Activated naive CD4-positive, alpha-beta T cell treated with anti-CD3 and anti-CD28 coated beads, Interleukin-2, amount 50 U/mL, for 24 hours (primary cell): ENCODE measurements around the gene RBM47.
"Not testable (repeated sequence)": the region's sequence is repeated elsewhere in the genome, so short reads cannot be mapped to it uniquely, and the experiment has no call there.

Experiments
- H3K27ac Mint-ChIP-seq: one replicate; pipeline ENCODE4 v1.8.0; 2021; ENCODE audit warnings: mild to moderate bottlenecking, mixed read lengths
- H3K27me3 Mint-ChIP-seq: one replicate; pipeline ENCODE4 v1.8.0; 2021; ENCODE audit warnings: mixed read lengths
- H3K36me3 Mint-ChIP-seq: one replicate; pipeline ENCODE4 v1.8.0; 2021; ENCODE audit warnings: mixed read lengths
- H3K4me1 Mint-ChIP-seq: one replicate; pipeline ENCODE4 v1.8.0; 2021; ENCODE audit warnings: mixed read lengths
- H3K4me3 Mint-ChIP-seq: one replicate; pipeline ENCODE4 v1.8.0; 2021; ENCODE audit warnings: mild to moderate bottlenecking, mixed read lengths
- H3K9me3 Mint-ChIP-seq: one replicate; pipeline ENCODE4 v1.8.0; 2021; ENCODE audit warnings: mixed read lengths

Gene RBM47

DNA sequence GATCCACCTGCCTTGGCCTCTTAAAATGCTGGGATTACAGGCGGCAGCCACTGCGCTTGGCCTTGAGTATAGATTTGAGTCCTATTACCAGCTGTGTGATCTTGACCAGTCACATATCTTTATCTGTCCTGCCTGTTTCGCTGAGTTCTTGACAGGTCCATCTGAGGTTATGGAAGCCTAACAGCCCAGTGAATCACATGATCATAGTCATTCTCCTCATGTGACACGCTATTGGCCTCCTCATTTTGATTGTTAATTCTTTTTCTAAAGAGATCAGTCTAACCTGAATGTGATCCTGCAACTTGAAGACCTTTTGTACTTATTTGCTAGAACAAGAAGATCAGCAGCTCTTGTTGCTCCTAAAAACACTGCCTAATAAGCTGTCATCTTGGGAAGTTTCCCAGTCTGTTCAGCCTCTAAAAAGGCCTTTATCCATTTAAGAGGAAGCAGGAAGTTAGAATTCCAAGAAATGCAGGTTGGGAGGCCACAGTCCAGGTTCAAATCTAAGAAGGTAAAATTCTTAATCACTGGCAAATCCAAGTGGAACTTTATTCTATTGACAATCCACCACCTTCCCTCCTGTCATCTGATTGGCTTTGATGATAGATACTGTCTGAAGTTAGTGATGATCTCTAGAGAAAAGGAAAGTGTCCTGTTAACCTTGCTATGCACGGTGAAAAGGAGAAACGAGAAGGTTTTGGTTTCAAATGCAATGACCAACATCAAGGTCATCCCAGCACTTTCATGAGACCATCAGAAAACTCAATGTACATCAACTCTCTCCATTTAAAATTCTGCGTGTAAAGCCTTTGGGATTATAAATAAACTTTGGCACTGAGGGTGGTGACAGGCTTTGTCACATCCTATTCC lies 207.6 kb downstream of the RBM47 start:
- Mint-ChIP-seq H3K27ac (no peak overlapping the region), H3K9me3 (peaks cover 6% of the 10 kb centered on the region)

GRCh38 chr4:40419231-40419912 lies 210.3 kb downstream of the RBM47 start:
- Mint-ChIP-seq H3K36me3 (peaks cover 1% of the 10 kb centered on the region), H3K9me3 (peaks cover 6% of the 10 kb centered on the region)

More for the DNA sequence above, 207.6 kb downstream of the RBM47 start:
- Mint-ChIP-seq H3K36me3 (peaks cover 1% of the 10 kb centered on the region), H3K4me1 (peaks cover 2% of the 10 kb centered on the region), H3K4me3 (no peak overlapping the region), H3K27me3 (no peaks in the 10 kb centered on the region)

DNA sequence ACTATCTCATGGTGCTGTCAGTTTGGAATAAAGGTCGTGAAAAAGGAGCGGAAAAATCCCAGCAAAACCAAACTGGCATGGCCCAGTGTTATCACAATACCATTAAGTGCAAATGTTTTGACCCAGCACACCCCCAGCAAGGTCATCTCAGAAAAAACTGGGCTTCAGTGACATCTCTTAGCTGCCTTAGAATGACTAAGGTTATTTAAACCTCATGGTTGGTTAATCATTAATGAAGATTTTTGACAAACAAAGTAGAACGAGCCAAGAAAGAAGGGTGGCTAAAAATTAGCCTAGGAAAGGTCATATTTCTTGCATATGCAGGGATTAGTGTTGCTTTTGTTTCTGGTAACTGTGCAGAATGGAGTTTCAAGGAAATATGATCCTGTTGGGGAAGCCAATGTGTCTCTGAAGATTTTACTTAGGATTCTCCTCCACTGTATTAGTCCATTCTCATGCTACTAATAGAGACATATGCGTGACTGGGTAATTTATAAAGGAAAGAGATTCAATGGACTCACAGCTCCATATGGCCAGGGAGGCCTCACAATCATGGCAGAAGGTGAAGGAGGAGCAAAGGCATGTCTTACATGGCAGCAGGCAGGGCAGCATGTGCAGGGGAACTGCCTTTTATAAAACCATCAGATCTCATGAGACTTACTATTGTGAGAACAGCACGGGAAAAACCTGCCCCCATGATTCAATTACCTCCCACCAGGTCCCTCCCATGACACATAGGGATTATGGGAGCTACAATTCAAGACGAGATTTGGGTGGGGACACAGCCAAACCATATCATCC lies 211.0 kb downstream of the RBM47 start:
- no peak overlapping the region for H3K4me3 Mint-ChIP-seq
- peaks cover 6% of the 10 kb centered on the region for H3K9me3 Mint-ChIP-seq

More at GRCh38 chr4:40419231-40419912, 210.3 kb downstream of the RBM47 start:
- Mint-ChIP-seq H3K27me3 (no peaks in the 10 kb centered on the region), H3K4me3 (no peak overlapping the region), H3K4me1 (no peaks in the 10 kb centered on the region), H3K27ac (no peak overlapping the region)

DNA sequence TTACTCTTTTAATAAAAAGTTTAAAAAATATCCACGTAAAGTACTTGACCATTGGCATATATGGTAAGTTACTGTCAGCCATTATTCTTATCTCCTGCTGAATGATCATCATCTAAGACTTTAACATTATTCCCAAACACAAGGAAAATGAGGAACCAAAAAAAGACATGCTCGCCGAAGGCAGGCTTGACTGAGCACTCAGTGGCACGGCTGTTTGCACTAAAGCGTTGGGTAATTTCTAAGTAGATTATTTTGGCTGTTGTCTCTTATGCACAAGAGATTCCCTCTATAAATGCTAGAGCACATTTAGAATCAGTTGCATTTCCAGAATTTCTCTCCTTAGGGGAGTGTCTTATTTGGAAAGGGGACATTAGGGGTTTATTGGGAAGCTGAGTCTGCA lies 211.7 kb downstream of the RBM47 start:
- Mint-ChIP-seq H3K9me3 (peaks cover 6% of the 10 kb centered on the region), H3K36me3 (no peaks in the 10 kb centered on the region), H3K27me3 (no peaks in the 10 kb centered on the region), H3K27ac (no peak overlapping the region), H3K4me3 (no peak overlapping the region), H3K4me1 (no peaks in the 10 kb centered on the region)

More for the DNA sequence above, 211.0 kb downstream of the RBM47 start:
- H3K36me3 Mint-ChIP-seq = peaks cover 1% of the 10 kb centered on the region
- no peak overlapping the region for H3K27ac Mint-ChIP-seq
- H3K27me3 Mint-ChIP-seq = no peaks in the 10 kb centered on the region
- no peaks in the 10 kb centered on the region for H3K4me1 Mint-ChIP-seq

DNA sequence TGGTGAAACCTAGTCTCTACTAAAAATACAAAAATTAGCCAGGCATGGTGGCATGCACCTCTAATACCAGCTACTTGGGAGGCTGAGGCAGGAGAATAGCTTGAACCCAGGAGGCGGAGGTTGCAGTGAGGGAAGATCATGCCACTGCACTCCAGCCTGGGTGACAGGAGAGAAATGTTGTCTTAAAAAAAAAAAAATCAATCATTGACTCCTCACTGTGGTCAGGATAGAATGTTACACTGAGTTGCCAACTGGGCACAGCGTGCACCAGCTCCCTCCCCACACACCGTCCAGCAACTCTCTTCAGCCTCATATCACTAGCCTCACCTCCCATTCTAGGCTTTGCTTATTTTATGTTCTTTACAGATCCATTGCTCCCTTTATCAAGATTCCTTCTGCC lies 215.0 kb downstream of the RBM47 start:
- Mint-ChIP-seq H3K27ac (no peak overlapping the region), H3K27me3 (no peaks in the 10 kb centered on the region), H3K4me1 (no peaks in the 10 kb centered on the region), H3K36me3 (no peaks in the 10 kb centered on the region), H3K4me3 (no peak overlapping the region), H3K9me3 (peaks cover 6% of the 10 kb centered on the region)

- H3K36me3 Mint-ChIP-seq = no peaks in the 10 kb centered on the region
- H3K9me3 Mint-ChIP-seq = peaks cover 5% of the 10 kb centered on the region
- no peaks in the 10 kb centered on the region for H3K4me1 Mint-ChIP-seq
- no peak overlapping the region for H3K27ac Mint-ChIP-seq
- no peaks in the 10 kb centered on the region for H3K27me3 Mint-ChIP-seq
- H3K4me3 Mint-ChIP-seq = no peak overlapping the region
Observed at GRCh38 chr4:40412866-40413795, 216.5 kb downstream of the RBM47 start.

GRCh38 chr4:40412388-40412787 lies 217.3 kb downstream of the RBM47 start:
- H3K4me3 Mint-ChIP-seq = no peak overlapping the region
- peaks cover 2% of the 10 kb centered on the region for H3K36me3 Mint-ChIP-seq
- no peak overlapping the region for H3K27ac Mint-ChIP-seq
- no peaks in the 10 kb centered on the region for H3K4me1 Mint-ChIP-seq
- H3K9me3 Mint-ChIP-seq = peaks cover 6% of the 10 kb centered on the region
- no peaks in the 10 kb centered on the region for H3K27me3 Mint-ChIP-seq

GRCh38 chr4:40409835-40410234 lies 219.8 kb downstream of the RBM47 start:
- peaks cover 3% of the 10 kb centered on the region for H3K36me3 Mint-ChIP-seq
- H3K27ac Mint-ChIP-seq = no peak overlapping the region
- no peaks in the 10 kb centered on the region for H3K27me3 Mint-ChIP-seq
- no peak overlapping the region for H3K4me3 Mint-ChIP-seq
- H3K9me3 Mint-ChIP-seq = peaks cover 9% of the 10 kb centered on the region
- no peaks in the 10 kb centered on the region for H3K4me1 Mint-ChIP-seq

DNA sequence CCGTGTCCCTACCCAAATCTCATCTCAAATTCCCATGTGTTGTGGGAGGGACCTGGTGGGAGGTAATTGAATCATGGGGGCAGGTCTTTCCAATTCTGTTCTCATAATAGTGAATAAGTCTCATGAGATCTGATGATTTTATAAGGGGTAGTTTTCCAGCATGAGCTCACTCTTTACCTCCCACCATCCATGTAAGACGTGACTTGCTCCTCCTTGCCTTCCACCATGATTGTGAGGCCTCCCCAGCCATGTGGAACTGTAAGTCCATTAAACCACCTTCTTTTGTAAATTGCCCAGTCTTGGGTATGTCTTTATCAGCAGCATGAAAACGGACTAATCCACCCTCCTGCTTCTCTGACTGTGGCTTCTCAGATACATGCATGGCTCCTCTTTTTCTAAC lies 222.2 kb downstream of the RBM47 start:
- H3K27ac Mint-ChIP-seq, H3K36me3 Mint-ChIP-seq, H3K4me1 Mint-ChIP-seq, H3K4me3 Mint-ChIP-seq, H3K9me3 Mint-ChIP-seq, H3K27me3 Mint-ChIP-seq: not testable (repeated sequence)

DNA sequence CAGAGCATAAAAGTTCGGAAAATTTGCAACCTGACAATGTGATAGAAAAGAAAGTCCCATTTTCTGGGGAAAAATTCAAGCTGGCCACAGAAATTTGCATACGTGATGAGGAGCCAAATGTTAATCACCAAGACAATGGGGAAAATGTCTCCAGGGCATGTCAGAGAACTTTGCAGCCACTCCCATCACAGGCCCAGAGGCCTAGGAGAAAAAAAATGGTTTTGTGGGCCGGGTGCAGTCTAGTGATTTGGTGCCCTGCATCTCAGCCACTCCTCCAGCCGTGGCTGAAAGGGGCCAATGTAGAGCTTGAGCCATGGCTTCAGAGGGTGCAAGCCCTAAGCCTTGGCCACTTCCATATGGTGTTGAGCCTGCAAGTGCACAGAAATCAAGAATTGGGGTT lies 223.3 kb downstream of the RBM47 start:
- no peak overlapping the region for H3K4me3 Mint-ChIP-seq
- H3K36me3 Mint-ChIP-seq = peaks cover 3% of the 10 kb centered on the region
- H3K4me1 Mint-ChIP-seq = no peaks in the 10 kb centered on the region
- no peak overlapping the region for H3K27ac Mint-ChIP-seq
- no peaks in the 10 kb centered on the region for H3K27me3 Mint-ChIP-seq
- peaks cover 9% of the 10 kb centered on the region for H3K9me3 Mint-ChIP-seq

DNA sequence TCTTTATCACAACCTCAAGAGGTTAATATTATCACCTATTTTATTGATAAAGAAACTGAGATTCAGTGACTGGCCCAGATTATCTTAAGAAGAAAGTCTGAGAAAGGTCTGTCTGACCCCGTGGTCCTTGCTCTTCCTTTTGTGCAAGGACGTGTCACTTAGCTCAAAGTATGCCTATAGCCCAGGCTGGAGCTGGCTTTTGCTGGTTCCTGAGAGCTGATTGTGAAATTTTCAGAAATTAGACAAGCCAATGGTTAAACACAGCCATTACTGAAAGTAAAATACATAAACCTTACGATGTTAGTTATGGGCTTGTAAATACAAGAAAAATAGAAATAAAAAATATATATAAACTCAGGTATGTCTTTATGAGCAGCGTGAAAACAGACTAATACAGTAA lies 224.5 kb downstream of the RBM47 start:
- H3K27ac Mint-ChIP-seq = no peak overlapping the region
- H3K27me3 Mint-ChIP-seq = no peaks in the 10 kb centered on the region
- peaks cover 3% of the 10 kb centered on the region for H3K36me3 Mint-ChIP-seq
- no peaks in the 10 kb centered on the region for H3K4me1 Mint-ChIP-seq
- peaks cover 9% of the 10 kb centered on the region for H3K9me3 Mint-ChIP-seq
- no peak overlapping the region for H3K4me3 Mint-ChIP-seq

GRCh38 chr4:40403081-40403480 lies 226.6 kb downstream of the RBM47 start:
- H3K4me3 Mint-ChIP-seq = no peak overlapping the region
- no peaks in the 10 kb centered on the region for H3K4me1 Mint-ChIP-seq
- H3K9me3 Mint-ChIP-seq = peaks cover 9% of the 10 kb centered on the region
- no peak overlapping the region for H3K27ac Mint-ChIP-seq
- H3K27me3 Mint-ChIP-seq = no peaks in the 10 kb centered on the region
- H3K36me3 Mint-ChIP-seq = peaks cover 3% of the 10 kb centered on the region

DNA sequence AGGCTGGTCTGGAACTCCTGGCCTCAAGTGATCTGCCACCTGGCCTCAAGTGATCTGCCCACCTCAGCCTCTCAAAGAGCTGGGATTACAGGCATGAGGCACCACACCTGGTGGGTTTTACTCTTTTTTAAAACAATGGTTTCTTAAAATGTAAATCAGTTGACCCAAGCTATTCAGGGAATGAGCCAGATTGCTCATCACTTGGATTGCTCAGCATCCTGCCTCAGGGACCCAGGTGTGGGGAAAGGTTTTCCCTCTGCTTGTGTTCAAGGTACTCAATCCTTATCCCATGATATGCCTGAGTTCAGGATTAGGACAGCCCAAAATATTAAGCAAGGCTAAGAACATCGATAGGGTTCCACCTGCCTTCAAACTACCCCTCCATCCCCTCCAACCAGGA lies 227.1 kb downstream of the RBM47 start:
- Mint-ChIP-seq H3K27ac (no peak overlapping the region), H3K4me3 (no peak overlapping the region), H3K36me3 (peaks cover 1% of the 10 kb centered on the region)

GRCh38 chr4:40401631-40402030 lies 228.0 kb downstream of the RBM47 start:
- Mint-ChIP-seq H3K27ac (no peak overlapping the region), H3K27me3 (no peaks in the 10 kb centered on the region), H3K4me3 (no peak overlapping the region), H3K4me1 (no peaks in the 10 kb centered on the region), H3K36me3 (peaks cover 1% of the 10 kb centered on the region), H3K9me3 (no peaks in the 10 kb centered on the region)

More for the DNA sequence above, 227.1 kb downstream of the RBM47 start:
- Mint-ChIP-seq H3K27me3 (no peaks in the 10 kb centered on the region), H3K9me3 (peaks cover 5% of the 10 kb centered on the region), H3K4me1 (no peaks in the 10 kb centered on the region)

DNA sequence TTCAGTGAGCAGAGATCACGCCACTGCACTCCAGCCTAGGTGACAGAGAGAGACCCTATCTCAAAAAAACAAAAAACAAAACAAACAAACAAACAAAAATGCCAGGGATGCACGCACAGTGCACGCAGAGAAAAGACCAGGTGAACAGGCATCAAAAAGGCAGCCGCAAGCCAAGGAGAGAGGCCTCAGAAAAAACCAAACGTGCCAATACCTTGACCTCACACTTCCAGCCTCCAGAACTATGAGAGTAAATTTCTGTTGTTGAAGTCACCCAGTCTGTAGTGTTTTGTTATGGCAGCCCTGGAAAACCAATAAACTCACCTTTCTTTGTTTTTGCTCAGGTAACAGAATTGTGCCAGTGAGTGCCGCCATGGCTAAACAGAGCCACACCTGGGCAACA lies 228.6 kb downstream of the RBM47 start:
- Mint-ChIP-seq H3K36me3 (peaks cover under 1% of the 10 kb centered on the region), H3K4me1 (no peaks in the 10 kb centered on the region), H3K4me3 (no peak overlapping the region), H3K9me3 (no peaks in the 10 kb centered on the region), H3K27ac (no peak overlapping the region), H3K27me3 (no peaks in the 10 kb centered on the region)
